HepG2 (cell line): ENCODE data around the gene PLXND1. TPM values are rescaled to one million over a fixed set of nuclear protein-coding genes. Genes with fewer than 3 reads are reported as not detected.
A peak's percentile ranks its signal among the peaks of the same experiment; 100 is the strongest.

Source experiments
- ATAC-seq: fragments of 200-7000 bp; cut with Tn5 transposase; 3 replicates; pipeline ENCODE4 v1.9.1; 2020; ENCODE audit warnings: mild to moderate bottlenecking, moderate library complexity
- BruUV-seq: library from RNA; stranded (reverse); fragments of 400-500 nt; replicated peaks from 2 replicates; lab custom pipeline; 2021; lab: Mats Ljungman, UMichigan
- CTCF ChIA-PET: fragments of 300-600 bp; formaldehyde crosslinking; extraction: SDS; loops from one replicate; lab custom pipeline; 2021; ENCODE audit warnings: low total read pairs, inconsistent platforms, low intra/inter-chr PET ratio; lab: Yijun Ruan, JAX
- POLR2A ChIA-PET: fragments of 350-600 bp; sonication (Branson Sonifier 250); formaldehyde crosslinking; loops from one replicate; lab custom pipeline; 2020; ENCODE audit warnings: antibody characterized with exemption, inconsistent platforms; lab: Yijun Ruan, JAX
- DNase-seq: peaks from one replicate; pipeline ENCODE4 v3.0.0-alpha.2; 2015; ENCODE audit warnings: low spot score
- FAIRE-seq: peaks from 3 replicates; lab custom pipeline; 2011; peaks lifted over from hg19 to GRCh38; lab: Jason Lieb, UNC
- H2AFZ ChIP-seq: one replicate; pipeline ENCODE4 v1.6.1; 2011; ENCODE audit warnings: low read length, inconsistent platforms
- H3K27ac ChIP-seq: fragments of 300-600 bp; 3 replicates; pipeline ENCODE4 v1.8.0; 2011; ENCODE audit warnings: mixed run types, mild to moderate bottlenecking, mixed read lengths, low read length, inconsistent platforms; ENCODE audit not compliant: insufficient read depth; ENCODE audit errors: extremely low read length
- H3K27me3 ChIP-seq, 2 experiments: fragments of 200-600 bp in 1 of 2; 2 replicates in 1 of 2; 3 replicates in 1 of 2; pipeline versions ENCODE4 v1.6.0 to v1.8.0; 2011; ENCODE audit warnings: low read length in 2 of 2, mild to moderate bottlenecking in 2 of 2, moderate library complexity in 2 of 2, inconsistent platforms in 1 of 2; ENCODE audit not compliant: insufficient read depth in 2 of 2, control insufficient read depth in 1 of 2
- H3K36me3 ChIP-seq, 2 experiments: fragments of 200-600 bp in 1 of 2; replicated peaks in 1 of 2; 2 replicates in 1 of 2; 3 replicates in 1 of 2; pipeline versions ENCODE4 v1.5.1 to v1.8.0; 2011; ENCODE audit warnings: low read length in 2 of 2, inconsistent platforms in 1 of 2; ENCODE audit not compliant: insufficient read depth in 2 of 2, control insufficient read depth in 1 of 2
- H3K4me1 ChIP-seq: 2 replicates; pipeline ENCODE4 v1.5.1; 2012; ENCODE audit warnings: low read length, inconsistent platforms; ENCODE audit not compliant: insufficient read depth
- H3K4me2 ChIP-seq: 2 replicates; pipeline ENCODE4 v1.6.0; 2011; ENCODE audit warnings: low read depth, low read length, inconsistent platforms
- H3K4me3 ChIP-seq, 3 experiments: fragments of 200-600 bp in 1 of 3; sonication (generic), shearing (Covaris generic) in 1 of 3; replicated peaks in 1 of 3; 2 replicates each; pipeline ENCODE4 v1.5.1; 2011 to 2016; ENCODE audit warnings: low read length in 3 of 3, inconsistent platforms in 2 of 3, low read depth in 2 of 3, mild to moderate bottlenecking in 2 of 3, control low read depth in 1 of 3, mixed read lengths in 1 of 3; ENCODE audit not compliant: insufficient read depth in 1 of 3
- H3K79me2 ChIP-seq: one replicate; pipeline ENCODE4 v1.6.1; 2011; ENCODE audit warnings: low read length, inconsistent platforms; ENCODE audit not compliant: insufficient read depth
- H3K9ac ChIP-seq: 2 replicates; pipeline ENCODE4 v1.6.0; 2011; ENCODE audit warnings: mild to moderate bottlenecking, low read depth, low read length, inconsistent platforms; ENCODE audit not compliant: insufficient read depth
- H3K9me3 ChIP-seq: 2 replicates; pipeline ENCODE4 v1.5.1; 2012; ENCODE audit warnings: mild to moderate bottlenecking, low read length
- H4K20me1 ChIP-seq: 2 replicates; pipeline ENCODE4 v1.6.0; 2011; ENCODE audit warnings: inconsistent platforms, mild to moderate bottlenecking, low read length, moderate library complexity; ENCODE audit not compliant: insufficient read depth
- ASH2L ChIP-seq: fragments of 300-600, 200-600 bp; sonication (generic); IDR thresholded peaks from 2 replicates; pipeline ENCODE4 v1.7.0; 2017; ENCODE audit warnings: low read depth, mild to moderate bottlenecking, moderate library complexity, mixed read lengths, low read length; ENCODE audit not compliant: insufficient read length
- BCL3 ChIP-seq: sonication (generic); formaldehyde crosslinking; IDR thresholded peaks from 2 replicates; pipeline ENCODE4 v1.5.1; 2020; ENCODE audit warnings: mild to moderate bottlenecking, missing genetic modification reagents, moderate library complexity
- CBX5 ChIP-seq: sonication (generic); formaldehyde crosslinking; IDR thresholded peaks from 2 replicates; pipeline ENCODE4 v1.4.0; 2020; ENCODE audit warnings: missing genetic modification reagents, borderline replicate concordance
- E2F1 ChIP-seq: sonication (generic); formaldehyde crosslinking; IDR thresholded peaks from 2 replicates; pipeline ENCODE4 v1.5.0; 2020; ENCODE audit warnings: missing genetic modification reagents
- EEA1 ChIP-seq: sonication (generic); formaldehyde crosslinking; IDR thresholded peaks from 2 replicates; pipeline ENCODE4 v1.5.1; 2020; ENCODE audit warnings: mild to moderate bottlenecking, missing genetic modification reagents, borderline replicate concordance
- EED ChIP-seq: sonication (generic); formaldehyde crosslinking; IDR thresholded peaks from 2 replicates; pipeline ENCODE4 v1.5.0; 2020; ENCODE audit warnings: mild to moderate bottlenecking, missing genetic modification reagents
- GATA4 ChIP-seq: sonication (generic); IDR thresholded peaks from 2 replicates; pipeline ENCODE4 v1.6.1; 2016; ENCODE audit warnings: antibody characterized with exemption, low read depth, borderline replicate concordance
- HNRNPL ChIP-seq: fragments of 200-400 bp; formaldehyde crosslinking; IDR thresholded peaks from 2 replicates; pipeline ENCODE4 v1.6.1; 2017; ENCODE audit warnings: mild to moderate bottlenecking, low read depth, low read length
- KLF12 ChIP-seq: sonication (generic); formaldehyde crosslinking; IDR thresholded peaks from 2 replicates; pipeline ENCODE4 v1.4.0; 2020; ENCODE audit warnings: missing genetic modification reagents, borderline replicate concordance
- MAFG ChIP-seq: sonication (generic); formaldehyde crosslinking; IDR thresholded peaks from 2 replicates; pipeline ENCODE4 v1.5.1; 2020; ENCODE audit warnings: mild to moderate bottlenecking, missing genetic modification reagents
- MXI1 ChIP-seq: IDR thresholded peaks from 3 replicates; pipeline ENCODE4 v1.6.1; 2012; ENCODE audit warnings: low read depth, low read length, inconsistent platforms, borderline replicate concordance
- NCOA2 ChIP-seq: sonication (generic); formaldehyde crosslinking; IDR thresholded peaks from 2 replicates; pipeline ENCODE4 v1.8.0; 2022; ENCODE audit warnings: inconsistent platforms
- NFE2L2 ChIP-seq: fragments of 150-350 bp; IDR thresholded peaks from 2 replicates; pipeline ENCODE4 v1.6.1; 2014; ENCODE audit warnings: low read length
- PLRG1 ChIP-seq: fragments of 450-650 bp; conservative IDR thresholded peaks from 2 replicates; pipeline ENCODE4 v1.6.1; 2016
- POLR2A ChIP-seq, 2 experiments: IDR thresholded peaks; 2 replicates each; pipeline ENCODE4 v1.6.1; 2011; ENCODE audit warnings: low read depth in 2 of 2, low read length in 2 of 2, mild to moderate bottlenecking in 1 of 2, moderate library complexity in 1 of 2; ENCODE audit not compliant: insufficient read depth in 1 of 2
- SIN3B ChIP-seq: fragments of 150-350 bp; IDR thresholded peaks from 2 replicates; pipeline ENCODE4 v1.6.1; 2014; ENCODE audit warnings: low read length
- SOX5 ChIP-seq: IDR thresholded peaks from 2 replicates; pipeline ENCODE4 v1.6.1; 2016; ENCODE audit warnings: borderline replicate concordance
- TCF7L2 ChIP-seq: IDR thresholded peaks from 2 replicates; pipeline ENCODE4 v1.6.1; 2011; ENCODE audit warnings: mild to moderate bottlenecking, low read depth, low read length, moderate library complexity
- THAP11 ChIP-seq: IDR thresholded peaks from 2 replicates; pipeline ENCODE4 v1.6.1; 2016; ENCODE audit warnings: missing biosample characterization, missing genetic modification reagents
- YEATS4 ChIP-seq: sonication (generic); formaldehyde crosslinking; IDR thresholded peaks from 2 replicates; pipeline ENCODE4 v1.4.0; 2020; ENCODE audit warnings: missing genetic modification reagents, borderline replicate concordance
- ZFP90 ChIP-seq: sonication (generic); formaldehyde crosslinking; IDR thresholded peaks from 2 replicates; pipeline ENCODE4 v1.8.0; 2022; ENCODE audit warnings: missing genetic modification reagents, mild to moderate bottlenecking, inconsistent platforms, borderline replicate concordance
- ZNF296 ChIP-seq: sonication (generic); formaldehyde crosslinking; conservative IDR thresholded peaks from 2 replicates; pipeline ENCODE4 v1.5.0; 2020; ENCODE audit warnings: mild to moderate bottlenecking, missing genetic modification reagents
- ZNF569 ChIP-seq: sonication (generic); formaldehyde crosslinking; IDR thresholded peaks from 2 replicates; pipeline ENCODE4 v1.5.0; 2020; ENCODE audit warnings: mild to moderate bottlenecking, missing genetic modification reagents, moderate library complexity, borderline replicate concordance
- ZNF616 ChIP-seq: sonication (generic); formaldehyde crosslinking; IDR thresholded peaks from 2 replicates; pipeline ENCODE4 v1.5.0; 2020; ENCODE audit warnings: low read depth, mild to moderate bottlenecking, missing genetic modification reagents
- ZNF761 ChIP-seq: sonication (generic); formaldehyde crosslinking; conservative IDR thresholded peaks from 2 replicates; pipeline ENCODE4 v1.4.0; 2020; ENCODE audit warnings: mild to moderate bottlenecking, missing genetic modification reagents
- ZNF768 ChIP-seq: sonication (generic); formaldehyde crosslinking; IDR thresholded peaks from 2 replicates; pipeline ENCODE4 v1.4.0; 2020; ENCODE audit warnings: missing genetic modification reagents
- ZNF772 ChIP-seq: sonication (generic); formaldehyde crosslinking; IDR thresholded peaks from 2 replicates; pipeline ENCODE4 v1.5.0; 2020; ENCODE audit warnings: mild to moderate bottlenecking, missing genetic modification reagents
- ZNF891 ChIP-seq: sonication (generic); formaldehyde crosslinking; IDR thresholded peaks from 2 replicates; pipeline ENCODE4 v1.5.0; 2020; ENCODE audit warnings: mild to moderate bottlenecking, missing genetic modification reagents
- WGBS: methylation state at CpG from one replicate; pipeline ENCODE4 v1.1.6; 2017; ENCODE audit warnings: low lambda C conversion rate; 5-methylcytosine and 5-hydroxymethylcytosine counted together
- in situ Hi-C: cut with HindIII; loops from 2 replicates; pipeline ENCODE4 v1.10.0; 2017; ENCODE audit warnings: low pct_unique_long_range_greater_than_20kb; ENCODE audit not compliant: extremely low pct_ligation_motif_present
- intact Hi-C: fragments of 100-400 bp; cut with micrococcal nuclease; formaldehyde crosslinking; loops from one replicate; pipeline ENCODE4 v1.10.0; 2022; ENCODE audit not compliant: unreplicated experiment
- polyA plus RNA-seq, 8 experiments: library from polyadenylated mRNA; depleted of rRNA in 3 of 8; stranded (reverse) in 7 of 8; unstranded in 1 of 8; fragments of >200 nt; fragmentation: Illumina TruSeq in 4 of 8; extraction: Trizol in 4 of 8; gene quantifications; 2 replicates each; pipeline versions ENCODE4 v1.2.1 to v1.2.3, GENCODE V29; 2011 to 2016; ENCODE audit warnings: low read depth in 4 of 8, missing spikeins in 1 of 8, mixed read lengths in 1 of 8; ENCODE audit not compliant: insufficient read depth in 1 of 8
- total RNA-seq, 5 experiments: library from RNA; depleted of rRNA; stranded (reverse); fragments of >200 nt; fragmentation: Illumina TruSeq; extraction: Trizol; gene quantifications; 2 replicates each; pipeline ENCODE4 v1.2.3, GENCODE V29; 2016; ENCODE audit warnings: low read depth in 1 of 5

The PLXND1 gene
- total and polyA plus RNA-seq, 2 of the 13 experiments (the other 11 are each of a cell fraction or from before 2014, with no cell fraction given) = 15.9 to 42.0 TPM

GRCh38 chr3:129611446-129611800 is 4.9 kb upstream of the PLXND1 start:
- Histone ChIP-seq H3K4me2 (peak overlapping the region; percentile 80), H3K27me3 (no peaks in the 10 kb centered on the region), H3K4me3 (peak overlapping the region in 1 of 3 experiments; percentile 69; a peak in 2 of 6 replicates), H3K36me3 (no peaks in the 10 kb centered on the region), H3K79me2 (no peaks in the 10 kb centered on the region), H3K9me3 (no peaks in the 10 kb centered on the region), H3K27ac (no peak overlapping the region), H4K20me1 (no peaks in the 10 kb centered on the region), H3K4me1 (peaks cover 88% of the 10 kb centered on the region), H2AFZ (no peak overlapping the region), H3K9ac (peak overlapping the region; percentile 59)
- in situ Hi-C loops (no loop called here), intact Hi-C loops (no loop called here)
- ChIA-PET POLR2A (interaction anchor here (2.2 to 3.8 kb wide), 2 partner anchors 15 to 16 kb away, joined by 21 to 26 read pairs; no protein-coding TSS in a partner anchor), CTCF (no interaction called here)
- 62% methylated on average over 8 of the region's 9 CpGs for WGBS
- FAIRE-seq (no peak), ATAC-seq (no peak), DNase-seq (no peak)
- no TSS peak for BruUV-seq
- TF ChIP-seq CBX5 (CRISPR knock-in tag) (no peak), ZNF616 (CRISPR knock-in tag) (no peak), NFE2L2 (no peak), E2F1 (CRISPR knock-in tag) (no peak), TCF7L2 (no peak), ZNF891 (no peak), ZNF768 (CRISPR knock-in tag) (peak; percentile 100), MAFG (CRISPR knock-in tag) (no peak), KLF12 (no peak), GATA4 (no peak), BCL3 (CRISPR knock-in tag) (no peak), EEA1 (CRISPR knock-in tag) (no peak), EED (CRISPR knock-in tag) (0 out of 2 replicates have a peak, but pooled peaks have one; percentile 15), SIN3B (no peak), ZNF772 (CRISPR knock-in tag) (0 out of 2 replicates have a peak, but pooled peaks have one; percentile 4), SOX5 (no peak), ZNF296 (CRISPR knock-in tag) (no peak), POLR2A (IDR thresholded peaks at IDR 0.05; ENCODE audit: insufficient read depth in 1 of 2, low read depth in 2 of 2, low read length in 2 of 2) (no peak), MXI1 (no peak), PLRG1 (no peak), HNRNPL (no peak), NCOA2 (CRISPR knock-in tag) (no peak), YEATS4 (no peak), ZNF761 (CRISPR knock-in tag) (no peak), ASH2L (no peak), THAP11 (CRISPR knock-in tag) (no peak), ZNF569 (CRISPR knock-in tag) (no peak), ZFP90 (CRISPR knock-in tag) (no peak)
